ENCODE data around the gene ZNF566. TPM values are rescaled to one million over a fixed set of nuclear protein-coding genes. Genes with fewer than 3 reads are reported as not detected.
A peak's percentile ranks its signal among the peaks of the same experiment; 100 is the strongest.
"Not testable (repeated sequence)": the region's sequence is repeated elsewhere in the genome, so short reads cannot be mapped to it uniquely, and the experiment has no call there.

Gene ZNF566
- total RNA-seq, result 11.5 TPM
- long read RNA-seq, partial matches to known transcripts, result 0 of 3 reads
- long read RNA-seq, other reads (novel, unspliced or antisense), result 1 of 3 reads

GRCh38 chr19:36489118-36489919, at the start of gene ZNF566:
TSS of gene ZNF566 (minus strand) at chr19:36489561. CDS start at chr19:36476557, 13,004 bp downstream.
- intact Hi-C loops (cut with DNase I), result loop anchor here (1.0 to 10.0 kb wide), 4 partner anchors 39 to 305 kb away; partner anchors contain the start of genes ZFP14, ZFP82 and ZNF260
- ATAC-seq (peak; percentile 98), DNase-seq (ENCODE audit: missing footprints) (peak; percentile 92)

- intact Hi-C loops (cut with DNase I), result loop anchor here (1.0 to 10.0 kb wide), 4 partner anchors 40 to 643 kb away; partner anchors contain the start of genes ZNF529, ZNF566, ZNF568 and ZNF585A
- peak; percentile 2 for ATAC-seq
- DNase-seq (ENCODE audit: missing footprints), result no peak
These were observed 39.7 kb upstream of the ZNF566 start for GRCh38 chr19:36528921-36529518.

GRCh38 chr19:36528194-36528920, 39.0 kb upstream of the ZNF566 start, which contains the start of gene ZNF260:
TSS of gene ZNF260 (minus strand) at chr19:36528271. CDS start at chr19:36515238, 13,033 bp downstream.
- intact Hi-C loops (cut with DNase I), result loop anchor here (1.0 to 10.0 kb wide), 4 partner anchors 39 to 644 kb away; partner anchors contain the start of genes ZNF529, ZNF566, ZNF568 and ZNF585A
- DNase-seq (ENCODE audit: missing footprints), result peak; percentile 97
- ATAC-seq, result peak; percentile 98

- intact Hi-C loops (cut with DNase I), result loop anchor here (1.0 to 10.0 kb wide), 4 partner anchors 39 to 644 kb away; partner anchors contain the start of genes ZNF529, ZNF566, ZNF568 and ZNF585A
- ATAC-seq (no peak), DNase-seq (ENCODE audit: missing footprints) (no peak)
These were observed 38.5 kb upstream of the ZNF566 start for GRCh38 chr19:36527873-36528193.

- no peak for ATAC-seq
- intact Hi-C loops (cut with DNase I), result loop anchor here (5.0 to 10.0 kb wide), 2 partner anchors 47 to 645 kb away; partner anchors contain the start of genes ZNF529 and ZNF585A
- DNase-seq (ENCODE audit: missing footprints), result no peak
These were observed 38.0 kb upstream of the ZNF566 start for GRCh38 chr19:36527341-36527740.

- intact Hi-C loops (cut with DNase I), result loop anchor here (5.0 to 10.0 kb wide), 2 partner anchors 48 to 646 kb away; partner anchors contain the start of genes ZNF529 and ZNF585A
- no peak for DNase-seq (ENCODE audit: missing footprints)
- no peak for ATAC-seq
These were observed 37.2 kb upstream of the ZNF566 start for GRCh38 chr19:36526581-36526980.

DNA sequence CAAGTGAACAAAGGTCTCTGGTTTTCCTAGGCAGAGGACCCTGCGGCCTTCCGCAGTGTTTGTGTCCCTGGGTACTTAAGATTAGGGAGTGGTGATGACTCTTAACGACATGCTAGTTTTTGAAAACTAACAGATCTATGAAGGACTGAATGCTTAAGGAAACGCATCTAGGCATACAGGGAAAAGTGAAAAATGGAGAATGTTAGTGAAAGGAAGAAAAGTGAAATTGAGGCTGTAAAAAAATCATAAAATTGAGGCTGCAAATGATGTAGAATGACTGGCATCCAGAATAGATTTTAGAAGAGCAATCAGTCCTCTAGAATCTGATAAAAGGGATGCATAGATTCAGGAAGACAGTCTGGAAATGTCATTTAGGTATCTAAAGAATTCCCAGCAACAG, 35.3 kb upstream of the ZNF566 start:
- intact Hi-C loops (cut with DNase I), result loop anchor here (5.0 to 10.0 kb wide), 2 partner anchors 50 to 648 kb away; partner anchors contain the start of genes ZNF529 and ZNF585A
- no peak for ATAC-seq

DNA sequence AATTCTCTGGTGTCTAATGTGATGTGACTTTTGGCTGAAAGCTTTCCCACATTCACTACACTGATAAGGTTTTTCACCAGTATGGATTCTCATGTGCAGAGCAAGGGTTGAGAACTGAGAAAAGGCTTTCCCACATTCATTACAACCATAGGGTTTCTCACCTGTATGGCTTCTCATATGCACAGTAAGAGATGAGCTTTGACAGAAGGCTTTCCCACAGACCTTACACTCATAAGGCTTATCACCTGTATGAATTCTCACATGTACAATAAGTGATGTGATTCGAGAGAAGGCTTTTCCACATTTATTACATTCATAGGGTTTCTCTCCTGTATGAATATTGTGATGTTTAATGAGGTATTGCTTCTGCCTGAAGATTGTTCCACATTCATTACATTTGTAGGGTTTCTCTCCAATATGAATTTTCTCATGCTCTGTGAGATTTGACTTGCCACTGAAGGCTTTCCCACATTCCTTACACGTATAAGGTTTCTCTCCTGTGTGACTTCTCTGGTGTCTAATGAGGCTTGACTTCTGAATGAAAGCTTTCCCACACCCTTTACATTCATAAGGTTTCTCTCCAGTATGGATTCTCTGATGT, 24.8 kb upstream of the ZNF566 start:
- DNase-seq (ENCODE audit: missing footprints) (no peak), ATAC-seq (no peak)
- intact Hi-C loops (cut with DNase I), result no loop called here

More for the DNA sequence above, 35.3 kb upstream of the ZNF566 start:
- DNase-seq (ENCODE audit: missing footprints), result no peak

GRCh38 chr19:36508325-36508724, 19.0 kb upstream of the ZNF566 start:
- ATAC-seq (no peak), DNase-seq (ENCODE audit: missing footprints) (no peak)
- intact Hi-C loops (cut with DNase I), result no loop called here

GRCh38 chr19:36501973-36502372, 12.6 kb upstream of the ZNF566 start:
- ATAC-seq, result no peak
- intact Hi-C loops (cut with DNase I), result no loop called here
- no peak for DNase-seq (ENCODE audit: missing footprints)

- DNase-seq (ENCODE audit: missing footprints) (no peak), ATAC-seq (no peak)
- intact Hi-C loops (cut with DNase I), result no loop called here
These were observed 7.6 kb upstream of the ZNF566 start for GRCh38 chr19:36497001-36497400.

DNA sequence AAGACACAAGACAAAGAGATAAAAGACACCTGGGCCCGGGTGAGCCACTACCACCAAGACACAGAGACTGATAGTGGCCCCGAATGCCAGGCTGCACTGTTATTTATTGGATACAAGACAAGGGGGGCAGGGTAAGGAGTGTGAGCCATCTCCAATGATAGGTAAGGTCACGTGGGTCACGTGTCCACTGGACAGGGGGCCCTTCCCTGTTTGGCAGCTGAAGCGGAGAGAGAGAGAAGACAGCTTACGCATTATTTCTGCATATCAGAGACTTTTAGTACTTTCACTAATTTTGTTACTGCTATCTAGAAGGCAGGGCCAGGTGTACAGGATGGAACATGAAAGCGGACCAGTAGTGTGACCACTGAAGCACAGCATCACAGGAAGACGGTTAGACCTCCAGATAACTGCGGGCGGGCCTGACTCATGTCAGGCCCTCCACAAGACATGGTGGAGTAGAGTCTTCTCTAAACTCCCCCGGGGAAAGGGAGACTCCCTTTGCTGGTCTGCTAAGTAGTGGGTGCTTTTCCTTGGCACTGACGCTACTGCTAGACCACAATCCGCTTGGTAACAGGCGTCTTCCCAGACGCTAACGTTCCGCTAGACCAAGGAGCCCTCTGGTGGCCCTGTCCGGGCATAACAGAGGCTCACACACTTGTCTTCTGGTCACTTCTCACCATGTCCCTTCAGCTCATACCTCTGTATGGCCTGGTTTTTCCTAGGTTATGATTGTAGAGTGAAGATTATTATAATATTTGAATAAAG, 3.5 kb upstream of the ZNF566 start:
- DNase-seq (ENCODE audit: missing footprints); intact Hi-C loops (cut with DNase I): not testable (repeated sequence)

DNA sequence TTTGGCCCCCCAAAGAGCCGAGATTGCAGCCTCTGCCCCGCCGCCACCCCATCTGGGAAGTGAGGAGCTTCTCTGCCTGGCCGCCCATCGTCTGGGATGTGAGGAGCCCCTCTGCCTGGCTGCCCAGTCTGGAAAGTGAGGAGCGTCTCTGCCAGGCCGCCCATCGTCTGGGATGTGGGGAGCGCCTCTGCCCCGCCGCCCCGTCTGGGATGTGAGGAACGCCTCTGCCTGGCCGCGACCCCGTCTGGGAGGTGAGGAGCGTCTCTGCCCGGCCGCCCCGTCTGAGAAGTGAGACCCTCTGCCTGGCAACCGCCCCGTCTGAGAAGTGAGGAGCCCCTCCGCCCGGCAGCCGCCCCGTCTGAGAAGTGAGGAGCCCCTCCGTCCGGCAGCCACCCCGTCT, 1.5 kb upstream of the ZNF566 start:
- ATAC-seq; intact Hi-C loops (cut with DNase I); DNase-seq (ENCODE audit: missing footprints): not testable (repeated sequence)

More for the DNA sequence above, 3.5 kb upstream of the ZNF566 start:
- ATAC-seq, result not testable (repeated sequence)

GRCh38 chr19:36489920-36490415, 607 bp upstream of the ZNF566 start:
- peak; percentile 95 for ATAC-seq
- intact Hi-C loops (cut with DNase I), result loop anchor here (1.0 to 10.0 kb wide), 4 partner anchors 38 to 305 kb away; partner anchors contain the start of genes ZFP14, ZFP82 and ZNF260
- DNase-seq (ENCODE audit: missing footprints), result peak; percentile 90

DNA sequence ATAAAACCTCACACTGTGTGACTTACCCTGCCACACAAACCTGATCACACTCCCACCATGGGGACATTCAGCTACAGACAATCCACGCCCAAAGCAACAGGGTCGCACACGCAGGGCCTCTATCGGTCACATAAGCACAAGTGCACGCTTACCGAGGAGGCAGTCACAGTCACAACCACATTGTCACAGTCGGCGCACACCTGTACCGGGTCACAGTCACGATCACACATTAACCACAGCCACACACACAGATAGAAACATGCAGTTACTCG, 579 bp downstream of the ZNF566 start:
- peak; percentile 17 for ATAC-seq
- intact Hi-C loops (cut with DNase I), result loop anchor here (1.0 to 10.0 kb wide), 4 partner anchors 40 to 304 kb away; partner anchors contain the start of genes ZFP14, ZFP82 and ZNF260
- DNase-seq (ENCODE audit: missing footprints), result no peak

GRCh38 chr19:36488118-36488845, 1.1 kb downstream of the ZNF566 start:
- ATAC-seq (no peak), DNase-seq (ENCODE audit: missing footprints) (no peak)
- intact Hi-C loops (cut with DNase I), result loop anchor here (5.0 to 10.0 kb wide), 2 partner anchors 71 to 303 kb away; partner anchors contain the start of gene ZFP82

DNA sequence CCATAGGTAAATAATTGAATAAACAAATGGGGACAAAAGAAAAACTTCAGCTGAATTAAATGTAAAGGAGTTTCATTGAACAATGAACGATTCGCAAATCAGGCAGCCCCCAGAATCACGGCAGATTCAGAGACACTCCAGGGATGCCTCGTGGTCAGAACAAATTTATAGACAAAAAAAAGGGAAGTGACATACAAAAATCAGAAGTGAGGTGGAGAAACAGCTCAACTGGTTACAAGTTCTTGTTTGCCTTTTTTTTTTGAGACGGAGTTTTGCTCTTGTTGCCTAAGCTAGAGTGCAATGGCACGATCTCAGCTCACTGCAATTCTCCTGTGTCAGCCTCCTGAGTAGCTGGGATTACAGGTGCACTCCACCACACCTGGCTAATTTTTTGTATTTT, 5.7 kb downstream of the ZNF566 start:
- no peak for DNase-seq (ENCODE audit: missing footprints)
- no peak for ATAC-seq
- intact Hi-C loops (cut with DNase I), result loop anchor here (10.0 kb wide), 1 partner anchor 299 kb away; no protein-coding TSS in a partner anchor
